Amniotic epithelial cell (primary cell): Measurements from ENCODE around the gene MNT.

Experiments
- DNase-seq: peaks from one replicate; pipeline ENCODE4 v3.0.0-alpha.2; 2010; ENCODE audit warnings: low read depth

MNT gene

GRCh38 chr17:2362881-2363280 is 38.0 kb downstream of the MNT start:
- no peak for DNase-seq

- DNase-seq, result no peak
Measured at GRCh38 chr17:2362416-2362815, 38.4 kb downstream of the MNT start.

GRCh38 chr17:2362016-2362415 is 38.8 kb downstream of the MNT start:
- DNase-seq, result no peak

- DNase-seq, result no peak
Measured at GRCh38 chr17:2361010-2361760, 39.7 kb downstream of the MNT start.

DNA sequence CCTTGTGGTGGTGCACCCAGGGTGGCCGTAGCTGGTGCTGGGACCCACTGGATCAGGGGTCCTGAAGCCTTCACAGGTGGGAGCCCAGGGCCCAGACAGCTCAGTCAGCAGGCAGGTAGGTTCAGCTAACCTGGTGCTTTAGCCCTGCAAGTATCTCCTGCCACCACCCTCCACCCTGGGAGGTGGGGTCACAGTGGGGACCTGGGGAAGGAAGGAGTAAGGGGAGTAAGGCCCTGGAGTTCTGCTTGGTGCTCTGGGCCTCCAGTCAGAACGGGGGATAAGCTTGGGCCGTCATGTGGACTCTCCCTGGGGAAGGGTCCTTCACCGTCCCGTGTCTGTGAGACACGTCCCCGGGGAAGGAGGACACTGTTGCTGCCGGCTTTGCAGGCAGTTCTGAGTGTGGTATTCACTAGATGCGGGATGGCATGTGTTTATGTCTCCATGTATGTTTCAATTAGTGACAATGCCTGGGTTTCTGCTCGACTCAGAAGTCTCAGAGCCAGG is 42.9 kb downstream of the MNT start:
- no peak for DNase-seq

DNA sequence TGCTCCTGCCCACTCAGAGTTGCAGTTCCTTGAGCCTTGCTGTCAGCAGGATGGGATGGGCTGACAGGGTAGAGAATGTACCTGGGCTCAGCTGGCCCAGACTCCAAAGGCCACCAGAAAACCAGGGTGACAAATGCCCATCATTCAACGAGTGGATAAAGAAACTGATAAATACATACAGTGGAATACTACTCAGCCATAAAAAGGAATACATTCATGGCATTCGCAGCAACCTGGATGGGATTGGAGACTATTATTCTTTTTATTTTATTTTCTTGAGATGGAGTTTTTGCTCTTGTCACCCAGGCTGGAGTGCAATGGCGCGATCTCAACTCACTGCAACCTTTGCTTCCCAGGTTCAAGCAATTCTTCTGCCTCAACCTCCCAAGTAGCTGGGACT is 43.6 kb downstream of the MNT start:
- no peak for DNase-seq

- DNase-seq, result no peak
Measured at GRCh38 chr17:2354311-2354710, 46.5 kb downstream of the MNT start.

GRCh38 chr17:2351269-2351668 is 49.6 kb downstream of the MNT start:
- no peak for DNase-seq

- DNase-seq, result peak; percentile 96
Measured at GRCh38 chr17:2347805-2348685, 52.8 kb downstream of the MNT start.

GRCh38 chr17:2346475-2346874 is 54.4 kb downstream of the MNT start:
- DNase-seq, result no peak

DNA sequence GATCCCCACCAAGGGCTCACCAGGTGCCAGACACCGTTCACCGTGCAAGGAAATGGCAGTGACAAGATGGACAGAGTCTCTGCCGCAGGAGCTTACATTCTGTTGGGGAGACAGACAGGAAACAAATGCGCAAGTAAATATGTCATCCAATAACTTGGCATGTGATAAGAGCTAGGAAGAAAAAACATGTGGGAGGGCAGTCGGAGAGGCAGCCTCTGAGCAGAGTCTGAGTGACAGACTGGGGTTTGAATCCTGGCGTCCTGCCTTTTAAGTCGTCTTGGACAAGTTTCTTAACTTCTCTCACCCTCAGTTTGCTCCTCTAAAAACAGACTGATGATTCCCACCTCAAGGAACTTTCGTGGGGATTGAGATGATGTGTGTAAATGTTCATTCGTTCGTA is 56.3 kb downstream of the MNT start:
- no peak for DNase-seq

DNA sequence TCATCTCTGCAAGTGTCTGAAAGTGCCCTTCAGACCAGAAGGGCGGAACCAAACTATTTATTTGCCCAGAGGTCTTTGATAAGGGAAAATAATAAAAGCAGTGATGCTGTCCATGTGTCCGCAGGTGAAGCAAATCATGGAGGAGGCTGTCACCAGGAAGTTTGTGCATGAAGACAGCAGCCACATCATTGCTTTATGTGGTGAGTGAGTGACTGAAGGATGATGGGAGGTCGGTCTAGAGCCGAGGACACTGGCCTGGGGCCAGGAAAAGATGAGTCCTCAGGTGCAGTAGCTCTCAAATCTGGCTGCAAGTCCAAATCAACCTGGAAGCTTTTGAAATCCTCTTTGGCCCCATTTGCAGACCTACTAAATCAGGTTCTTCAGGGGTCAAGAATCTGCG is 57.4 kb downstream of the MNT start:
- no peak for DNase-seq

DNA sequence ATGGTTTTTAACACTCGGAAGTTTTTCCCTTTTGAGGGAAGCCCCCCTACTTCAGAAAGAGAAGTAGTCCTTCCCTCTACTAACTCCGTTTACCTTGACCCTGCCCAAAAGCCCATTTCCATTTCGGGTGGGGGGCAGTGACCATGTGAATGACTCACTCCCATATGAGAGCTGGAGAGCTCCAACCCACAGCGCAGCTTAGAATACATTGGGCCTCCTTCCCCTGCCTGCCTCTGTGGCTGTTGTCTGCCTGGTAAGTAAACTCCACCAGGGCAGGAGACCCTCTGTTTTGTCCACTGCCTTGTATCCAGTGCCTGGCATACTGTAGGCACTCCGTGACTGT is 62.6 kb downstream of the MNT start:
- no peak for DNase-seq

DNA sequence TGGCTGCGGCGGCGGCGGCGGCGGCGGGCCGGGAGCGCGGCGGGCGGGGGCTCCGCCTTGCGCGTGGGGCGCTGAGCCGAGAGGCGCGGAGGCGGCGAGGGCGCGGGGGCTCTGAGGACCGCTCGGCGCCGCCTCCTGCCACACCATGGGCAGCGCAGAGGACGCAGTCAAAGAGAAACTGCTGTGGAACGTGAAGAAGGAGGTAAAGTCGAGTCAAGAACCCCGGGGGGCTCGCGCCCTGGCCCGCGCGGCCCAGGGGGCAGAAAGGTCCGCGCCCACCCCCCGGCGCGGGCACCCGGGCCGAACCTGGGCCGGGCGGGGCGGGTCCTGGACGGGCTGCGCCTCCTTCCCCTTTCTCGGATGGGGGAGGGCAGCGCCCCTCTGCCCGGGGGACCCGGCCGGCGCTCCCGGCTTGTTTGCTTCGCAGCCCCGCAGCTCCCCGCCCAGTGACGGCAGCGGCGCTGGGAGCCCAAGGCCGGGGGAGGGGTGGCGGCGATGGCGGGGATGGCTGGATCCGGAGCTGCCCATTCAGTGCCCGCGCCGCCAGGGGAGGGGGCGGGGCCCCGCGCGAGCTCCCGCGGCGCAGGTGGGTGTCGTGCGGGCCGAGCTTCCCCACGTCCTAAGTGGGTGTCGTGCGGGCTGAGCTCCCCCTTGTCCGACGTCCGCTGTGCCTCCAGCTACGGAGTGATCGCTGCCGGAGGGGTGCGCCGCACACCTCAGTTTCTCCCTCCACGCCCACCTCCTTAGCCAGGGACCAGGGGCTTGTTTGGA is 63.1 kb downstream of the MNT start:
- peak; percentile 51 for DNase-seq

DNA sequence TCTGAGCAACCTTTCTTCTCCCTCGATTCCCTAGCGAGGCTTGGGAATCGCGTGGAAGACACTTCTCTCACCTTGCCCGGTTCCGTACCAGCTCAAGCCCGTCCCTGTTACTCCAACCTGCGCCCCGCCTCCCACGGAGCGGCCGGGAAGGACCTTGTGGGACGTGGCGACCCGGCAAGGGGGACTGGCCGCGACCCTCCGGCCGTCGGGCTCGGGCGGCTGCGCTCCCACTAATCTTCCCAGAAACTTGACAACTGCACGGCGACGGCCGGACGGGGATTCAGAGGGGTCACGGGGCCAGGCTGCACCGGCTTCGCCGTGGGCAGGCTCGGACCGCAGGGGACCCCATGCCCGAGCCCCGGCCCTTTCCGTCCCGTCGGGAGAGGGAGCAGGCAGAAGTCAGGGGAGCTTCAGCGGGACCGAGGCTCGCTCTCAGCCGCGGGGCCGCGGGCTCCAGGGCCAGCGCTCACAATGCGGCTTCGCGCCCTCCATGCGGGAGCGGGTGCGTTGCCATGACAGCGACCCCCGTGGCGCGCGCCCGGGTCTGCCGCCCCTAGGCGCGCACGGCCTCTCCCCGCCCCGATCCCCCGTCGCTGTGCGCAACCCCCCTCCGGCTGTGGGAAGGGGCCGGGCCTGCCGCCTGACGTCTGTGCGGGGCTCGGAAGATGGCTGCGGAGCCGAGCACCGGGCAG is 63.9 kb downstream of the MNT start, which contains the start of gene SGSM2:
Gene SGSM2, plus strand, starts transcription at position 650 of the 692 bp plus-strand sequence. CDS start 188 bp downstream, outside the sequence.
- DNase-seq, result peak; percentile 31

DNA sequence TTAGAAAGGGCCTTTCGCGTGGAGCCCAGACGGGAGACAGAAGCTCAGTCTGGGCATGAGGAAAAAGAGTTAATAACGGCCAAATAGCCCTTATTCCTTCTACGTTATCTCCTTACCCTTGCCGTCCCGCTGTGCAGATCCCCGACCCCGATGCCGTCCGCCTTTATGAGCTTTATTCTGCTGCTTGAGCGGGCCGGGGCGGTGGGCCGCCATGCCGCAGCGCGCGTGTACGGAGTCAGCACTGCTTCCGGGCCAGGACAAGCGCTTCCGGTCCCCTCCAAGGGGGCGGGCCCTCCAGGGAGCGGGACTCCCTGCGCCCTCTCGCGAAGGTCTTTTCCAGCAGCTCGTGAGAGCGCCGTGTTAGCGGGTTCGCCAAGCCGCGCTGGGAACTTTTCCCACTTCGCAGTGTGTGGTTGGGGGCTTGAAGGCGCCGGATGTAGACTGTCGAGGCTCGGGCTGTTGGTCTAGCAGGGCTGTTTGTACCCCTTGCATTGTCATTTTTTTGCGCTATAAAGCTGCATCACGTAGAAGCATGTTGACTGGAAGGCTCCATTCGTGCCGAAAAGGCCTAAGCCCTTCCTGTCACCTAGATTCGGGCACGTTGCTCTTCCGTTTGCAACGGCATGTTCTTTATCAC is 64.5 kb downstream of the MNT start, which contains the start of gene TSR1:
Gene TSR1, minus strand, starts transcription at position 243 of the 637 bp plus-strand sequence. Its CDS starts 30 bp downstream, at position 213.
- DNase-seq, result peak; percentile 87

DNA sequence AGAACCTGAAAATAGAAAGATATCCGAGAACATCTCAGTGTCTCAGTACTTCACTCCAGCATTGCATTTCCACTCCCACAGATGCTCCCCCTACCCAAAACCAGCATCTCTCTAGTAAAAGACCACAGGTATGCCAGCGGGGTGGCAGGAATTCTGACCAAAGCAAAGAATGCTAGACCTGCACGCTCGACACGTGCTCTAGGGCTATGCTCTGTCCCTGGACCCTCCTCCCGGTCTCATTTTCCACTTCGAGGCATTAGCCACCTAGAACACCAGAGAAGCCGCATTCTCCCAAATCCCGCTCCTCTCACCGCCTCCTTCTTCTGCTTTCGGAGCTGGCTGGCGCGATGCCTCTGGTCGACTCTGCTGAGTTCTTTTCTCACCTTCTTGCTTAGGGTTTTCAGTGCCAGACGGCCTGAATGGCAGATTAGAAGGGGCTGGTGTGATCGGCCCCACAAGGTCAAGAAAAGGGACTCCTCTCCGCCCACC is 65.1 kb downstream of the MNT start:
- peak; percentile 21 for DNase-seq
